ENCODE measurements around the gene PLCB4.

GRCh38 chr20:9022376-9022775, 46.5 kb upstream of the PLCB4 start:
- TF ChIP-seq, protein P1, sequence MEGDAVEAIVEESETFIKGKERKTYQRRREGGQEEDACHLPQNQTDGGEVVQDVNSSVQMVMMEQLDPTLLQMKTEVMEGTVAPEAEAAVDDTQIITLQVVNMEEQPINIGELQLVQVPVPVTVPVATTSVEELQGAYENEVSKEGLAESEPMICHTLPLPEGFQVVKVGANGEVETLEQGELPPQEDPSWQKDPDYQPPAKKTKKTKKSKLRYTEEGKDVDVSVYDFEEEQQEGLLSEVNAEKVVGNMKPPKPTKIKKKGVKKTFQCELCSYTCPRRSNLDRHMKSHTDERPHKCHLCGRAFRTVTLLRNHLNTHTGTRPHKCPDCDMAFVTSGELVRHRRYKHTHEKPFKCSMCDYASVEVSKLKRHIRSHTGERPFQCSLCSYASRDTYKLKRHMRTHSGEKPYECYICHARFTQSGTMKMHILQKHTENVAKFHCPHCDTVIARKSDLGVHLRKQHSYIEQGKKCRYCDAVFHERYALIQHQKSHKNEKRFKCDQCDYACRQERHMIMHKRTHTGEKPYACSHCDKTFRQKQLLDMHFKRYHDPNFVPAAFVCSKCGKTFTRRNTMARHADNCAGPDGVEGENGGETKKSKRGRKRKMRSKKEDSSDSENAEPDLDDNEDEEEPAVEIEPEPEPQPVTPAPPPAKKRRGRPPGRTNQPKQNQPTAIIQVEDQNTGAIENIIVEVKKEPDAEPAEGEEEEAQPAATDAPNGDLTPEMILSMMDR (IDR thresholded peaks at IDR 0.05): no peak
- TF ChIP-seq POLR2AphosphoS5 (IDR thresholded peaks at IDR 0.05): no peak
- no peak for TF ChIP-seq EP300 (IDR thresholded peaks at IDR 0.05)
- no peak for TF ChIP-seq POLR2A (IDR thresholded peaks at IDR 0.05)
